RWPE2 (cell line): ENCODE data around the gene MAP3K4.
A peak's percentile ranks its signal among the peaks of the same experiment; 100 is the strongest.

Source experiments
- ATAC-seq: fragments of 200-7000 bp; cut with Tn5 transposase; 3 replicates; pipeline ENCODE4 v1.9.1; 2021; ENCODE audit warnings: low read depth
- DNase-seq: peaks from one replicate; pipeline ENCODE4 v3.0.0-alpha.2; 2020; ENCODE audit warnings: low spot score
- H3K27ac ChIP-seq: fragments of 450-650 bp; 2 replicates; pipeline ENCODE4 v1.5.1; 2017; ENCODE audit warnings: mild to moderate bottlenecking; ENCODE audit not compliant: poor library complexity, severe bottlenecking
- H3K27me3 ChIP-seq: fragments of 250-450 bp; sonication (Bioruptor Pico); 2 replicates; pipeline ENCODE4 v1.5.1; 2021; ENCODE audit warnings: mild to moderate bottlenecking, moderate library complexity; ENCODE audit not compliant: insufficient read depth, poor library complexity, severe bottlenecking
- H3K36me3 ChIP-seq: fragments of 250-450 bp; sonication (Bioruptor Pico); 2 replicates; pipeline ENCODE4 v1.5.1; 2020; ENCODE audit warnings: low read depth, mild to moderate bottlenecking, moderate library complexity
- H3K4me1 ChIP-seq: fragments of 250-450 bp; sonication (Bioruptor Pico); 2 replicates; pipeline ENCODE4 v1.5.1; 2021; ENCODE audit warnings: mild to moderate bottlenecking, moderate library complexity; ENCODE audit not compliant: insufficient read depth, poor library complexity, severe bottlenecking
- H3K4me3 ChIP-seq: fragments of 250-450 bp; sonication (Bioruptor Pico); 2 replicates; pipeline ENCODE4 v1.5.1; 2021; ENCODE audit warnings: mild to moderate bottlenecking, moderate library complexity; ENCODE audit not compliant: severe bottlenecking
- H3K9me3 ChIP-seq: fragments of 250-450 bp; sonication (Bioruptor Pico); 2 replicates; pipeline ENCODE4 v1.5.1; 2021; ENCODE audit warnings: mild to moderate bottlenecking, moderate library complexity; ENCODE audit not compliant: severe bottlenecking
- TF ChIP-seq, protein P1 (sequence below): fragments of 450-650 bp; IDR thresholded peaks from one replicate; pipeline ENCODE4 v1.5.1; 2017; ENCODE audit warnings: mild to moderate bottlenecking, moderate library complexity; ENCODE audit not compliant: poor library complexity, severe bottlenecking

The MAP3K4 gene

DNA sequence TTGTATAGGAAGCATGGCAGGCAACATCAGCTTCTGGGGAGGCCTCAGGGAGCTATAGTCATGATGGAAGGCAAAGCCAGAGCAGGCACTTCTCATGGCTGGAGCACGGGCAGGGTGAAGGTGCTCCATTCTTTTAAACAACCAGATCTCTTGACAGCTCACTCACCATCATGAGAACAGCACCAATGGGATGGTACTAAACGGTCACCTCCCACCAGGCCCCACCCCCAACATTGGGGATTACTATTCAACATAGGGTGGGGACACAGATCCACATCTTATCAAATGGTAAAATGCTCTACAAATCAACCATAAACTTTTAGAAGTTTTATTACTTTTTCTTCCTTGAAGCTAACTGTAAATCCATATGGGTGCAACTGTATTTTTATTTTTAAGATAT is 61.5 kb downstream of the MAP3K4 start:
- Histone ChIP-seq H3K27ac (no peak overlapping the region), H3K9me3 (no peaks in the 10 kb centered on the region), H3K4me3 (no peak overlapping the region), H3K4me1 (peaks cover 8% of the 10 kb centered on the region), H3K27me3 (no peaks in the 10 kb centered on the region), H3K36me3 (peaks cover 14% of the 10 kb centered on the region; the same call in 1 of the 2 replicates)
- TF ChIP-seq, protein P1, sequence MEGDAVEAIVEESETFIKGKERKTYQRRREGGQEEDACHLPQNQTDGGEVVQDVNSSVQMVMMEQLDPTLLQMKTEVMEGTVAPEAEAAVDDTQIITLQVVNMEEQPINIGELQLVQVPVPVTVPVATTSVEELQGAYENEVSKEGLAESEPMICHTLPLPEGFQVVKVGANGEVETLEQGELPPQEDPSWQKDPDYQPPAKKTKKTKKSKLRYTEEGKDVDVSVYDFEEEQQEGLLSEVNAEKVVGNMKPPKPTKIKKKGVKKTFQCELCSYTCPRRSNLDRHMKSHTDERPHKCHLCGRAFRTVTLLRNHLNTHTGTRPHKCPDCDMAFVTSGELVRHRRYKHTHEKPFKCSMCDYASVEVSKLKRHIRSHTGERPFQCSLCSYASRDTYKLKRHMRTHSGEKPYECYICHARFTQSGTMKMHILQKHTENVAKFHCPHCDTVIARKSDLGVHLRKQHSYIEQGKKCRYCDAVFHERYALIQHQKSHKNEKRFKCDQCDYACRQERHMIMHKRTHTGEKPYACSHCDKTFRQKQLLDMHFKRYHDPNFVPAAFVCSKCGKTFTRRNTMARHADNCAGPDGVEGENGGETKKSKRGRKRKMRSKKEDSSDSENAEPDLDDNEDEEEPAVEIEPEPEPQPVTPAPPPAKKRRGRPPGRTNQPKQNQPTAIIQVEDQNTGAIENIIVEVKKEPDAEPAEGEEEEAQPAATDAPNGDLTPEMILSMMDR = no peak
- ATAC-seq = no peak
- DNase-seq = no peak

DNA sequence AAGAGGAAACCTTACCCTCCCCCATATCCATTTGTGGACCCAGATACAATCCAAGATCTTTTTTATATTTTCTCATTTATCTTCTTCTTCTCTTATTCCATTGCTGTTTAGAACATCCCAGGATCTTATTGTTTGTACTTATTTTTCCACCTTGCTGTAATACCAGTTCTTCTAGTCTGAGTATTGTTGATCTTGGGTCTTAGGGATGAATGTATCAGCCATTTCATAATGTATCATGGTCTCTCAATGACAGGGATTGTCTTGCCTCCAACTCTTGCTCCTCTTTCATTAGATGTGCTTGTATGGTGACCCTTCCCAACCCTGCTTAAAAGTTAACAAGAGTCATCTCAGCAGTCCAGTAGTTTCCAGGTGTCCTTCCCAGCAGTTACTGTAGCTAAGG is 63.3 kb downstream of the MAP3K4 start:
- TF ChIP-seq, protein P1 = no peak
- ATAC-seq (no peak), DNase-seq (no peak)
- Histone ChIP-seq H3K4me1 (peaks cover 12% of the 10 kb centered on the region), H3K27me3 (no peaks in the 10 kb centered on the region), H3K27ac (no peak overlapping the region), H3K9me3 (no peaks in the 10 kb centered on the region), H3K4me3 (no peak overlapping the region), H3K36me3 (peaks cover 6% of the 10 kb centered on the region; the same call in 1 of the 2 replicates)

DNA sequence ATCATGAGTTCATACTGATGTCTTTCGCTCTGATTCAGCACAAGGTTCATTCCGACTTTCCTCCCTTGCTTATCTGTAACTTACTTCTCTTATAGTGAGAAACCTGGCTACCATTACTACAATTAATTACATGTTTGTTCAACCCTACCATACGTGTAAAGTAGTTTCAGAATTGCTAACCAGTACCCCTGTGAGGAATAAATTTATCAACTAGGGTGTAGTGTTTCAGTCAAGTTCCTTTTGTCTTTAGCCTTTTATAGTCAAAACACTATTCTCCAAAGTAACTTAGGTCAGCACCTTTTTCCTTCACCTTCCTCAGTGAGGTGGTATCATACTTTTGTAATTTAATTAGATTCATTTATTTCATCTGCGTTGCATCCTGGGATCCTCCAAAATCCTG is 64.9 kb downstream of the MAP3K4 start:
- Histone ChIP-seq H3K27me3 (no peaks in the 10 kb centered on the region), H3K27ac (no peak overlapping the region), H3K4me1 (peaks cover 12% of the 10 kb centered on the region), H3K36me3 (0 out of 2 replicates have a peak, but pooled peaks cover 4% of the 10 kb centered on the region), H3K9me3 (no peaks in the 10 kb centered on the region), H3K4me3 (no peak overlapping the region)
- TF ChIP-seq, protein P1 = no peak
- DNase-seq (no peak), ATAC-seq (no peak)

- Histone ChIP-seq H3K4me3 (no peak overlapping the region), H3K27me3 (no peaks in the 10 kb centered on the region), H3K36me3 (no peaks in the 10 kb centered on the region), H3K4me1 (peaks cover 12% of the 10 kb centered on the region), H3K9me3 (no peaks in the 10 kb centered on the region), H3K27ac (peak overlapping the region; percentile 19)
- TF ChIP-seq, protein P1 = no peak
- peak; percentile 64 for ATAC-seq
- DNase-seq = no peak
Measured at GRCh38 chr6:161057103-161058091, 65.8 kb downstream of the MAP3K4 start.

GRCh38 chr6:161058741-161059140 is 67.2 kb downstream of the MAP3K4 start:
- DNase-seq (no peak), ATAC-seq (no peak)
- no peak overlapping the region for H3K27ac ChIP-seq
- H3K9me3 ChIP-seq = no peaks in the 10 kb centered on the region
- H3K27me3 ChIP-seq = no peaks in the 10 kb centered on the region
- H3K4me3 ChIP-seq = no peak overlapping the region
- no peaks in the 10 kb centered on the region for H3K36me3 ChIP-seq
- peaks cover 12% of the 10 kb centered on the region for H3K4me1 ChIP-seq
- TF ChIP-seq, protein P1 = no peak
